Measurements from ENCODE around the gene CCDC178.

CCDC178 gene

GRCh38 chr18:33132657-33133056 lies 307.9 kb downstream of the CCDC178 start:
- DNase-seq (ENCODE audit: low read depth in 2 of 2) = no peak

- DNase-seq (ENCODE audit: low read depth in 2 of 2) = no peak
These were observed 311.9 kb downstream of the CCDC178 start for GRCh38 chr18:33128581-33128980.

GRCh38 chr18:33123862-33124518 lies 316.5 kb downstream of the CCDC178 start:
- no peak for DNase-seq (ENCODE audit: low read depth in 2 of 2)

- DNase-seq (ENCODE audit: low read depth in 2 of 2) = no peak
These were observed 324.1 kb downstream of the CCDC178 start for GRCh38 chr18:33116376-33116775.

- no peak for DNase-seq (ENCODE audit: low read depth in 2 of 2)
These were observed 324.6 kb downstream of the CCDC178 start for GRCh38 chr18:33115917-33116316.

GRCh38 chr18:33115476-33115875 lies 325.0 kb downstream of the CCDC178 start:
- DNase-seq (ENCODE audit: low read depth in 2 of 2) = no peak

- DNase-seq (ENCODE audit: low read depth in 2 of 2) = no peak
These were observed 325.8 kb downstream of the CCDC178 start for GRCh38 chr18:33114749-33115148.

GRCh38 chr18:33113416-33113815 lies 327.1 kb downstream of the CCDC178 start:
- no peak for DNase-seq (ENCODE audit: low read depth in 2 of 2)

GRCh38 chr18:33107511-33107910 lies 333.0 kb downstream of the CCDC178 start:
- DNase-seq (ENCODE audit: low read depth in 2 of 2) = no peak

- DNase-seq (ENCODE audit: low read depth in 2 of 2) = no peak
These were observed 339.2 kb downstream of the CCDC178 start for GRCh38 chr18:33101316-33101715.

GRCh38 chr18:33099626-33100025 lies 340.9 kb downstream of the CCDC178 start:
- no peak for DNase-seq (ENCODE audit: low read depth in 2 of 2)

GRCh38 chr18:33097126-33097525 lies 343.4 kb downstream of the CCDC178 start:
- no peak for DNase-seq (ENCODE audit: low read depth in 2 of 2)

- no peak for DNase-seq (ENCODE audit: low read depth in 2 of 2)
These were observed 350.1 kb downstream of the CCDC178 start for GRCh38 chr18:33090461-33090860.

- no peak for DNase-seq (ENCODE audit: low read depth in 2 of 2)
These were observed 363.9 kb downstream of the CCDC178 start for GRCh38 chr18:33076601-33077000.

- DNase-seq (ENCODE audit: low read depth in 2 of 2) = no peak
These were observed 366.4 kb downstream of the CCDC178 start for GRCh38 chr18:33074125-33074524.

- DNase-seq (ENCODE audit: low read depth in 2 of 2) = no peak
These were observed 377.6 kb downstream of the CCDC178 start for GRCh38 chr18:33062834-33063364.

GRCh38 chr18:33052886-33053285 lies 387.6 kb downstream of the CCDC178 start:
- DNase-seq (ENCODE audit: low read depth in 2 of 2) = no peak

- DNase-seq (ENCODE audit: low read depth in 2 of 2) = no peak
These were observed 389.1 kb downstream of the CCDC178 start for GRCh38 chr18:33051407-33051806.

- no peak for DNase-seq (ENCODE audit: low read depth in 2 of 2)
These were observed 400.3 kb downstream of the CCDC178 start for GRCh38 chr18:33040213-33040612.

GRCh38 chr18:33034945-33035344 lies 405.6 kb downstream of the CCDC178 start:
- no peak for DNase-seq (ENCODE audit: low read depth in 2 of 2)

GRCh38 chr18:33034212-33034611 lies 406.3 kb downstream of the CCDC178 start:
- no peak for DNase-seq (ENCODE audit: low read depth in 2 of 2)

- DNase-seq (ENCODE audit: low read depth in 2 of 2) = no peak
These were observed 418.2 kb downstream of the CCDC178 start for GRCh38 chr18:33022370-33022769.

GRCh38 chr18:33020877-33021276 lies 419.6 kb downstream of the CCDC178 start:
- DNase-seq (ENCODE audit: low read depth in 2 of 2) = no peak

Measured in stimulated activated CD4-positive, alpha-beta T cell treated with anti-CD3 and anti-CD28 coated beads, Interleukin-15, amount 100 ng/mL, for 48 hours (primary cell).